GM23338 (cell line): Measurements from ENCODE around the gene PALLD. TPM values are rescaled to one million over a fixed set of nuclear protein-coding genes. Genes with fewer than 3 reads are reported as not detected.

ENCODE experiments used
- ATAC-seq: fragments of 200-7000 bp; cut with Tn5 transposase; 3 replicates; pipeline ENCODE4 v1.9.1; 2020
- DNase-seq: peaks from one replicate; pipeline ENCODE4 v3.0.0-alpha.2; 2015; ENCODE audit warnings: low spot score
- H2AFZ ChIP-seq: fragments of 200-600 bp; sonication (generic); 2 replicates; pipeline ENCODE4 v1.8.0; 2016; ENCODE audit warnings: antibody characterized with exemption, mild to moderate bottlenecking, moderate library complexity
- H3F3A ChIP-seq: fragments of 200-600 bp; sonication (generic); replicated peaks from 2 replicates; pipeline ENCODE4 v1.8.0; 2017; ENCODE audit warnings: antibody characterized with exemption, mixed run types, low read depth
- H3K27ac ChIP-seq: fragments of 200-600 bp; sonication (generic); 2 replicates; pipeline ENCODE4 v1.6.1; 2016; ENCODE audit warnings: low read depth
- H3K27me3 ChIP-seq: fragments of 200-600 bp; sonication (generic); 2 replicates; pipeline ENCODE4 v1.8.0; 2016; ENCODE audit warnings: mild to moderate bottlenecking, mixed run types, moderate library complexity; ENCODE audit not compliant: insufficient read depth
- H3K36me3 ChIP-seq: fragments of 200-600 bp; sonication (generic); 2 replicates; pipeline ENCODE4 v1.8.0; 2016; ENCODE audit warnings: mild to moderate bottlenecking; ENCODE audit not compliant: insufficient read depth
- H3K4me1 ChIP-seq: fragments of 200-600 bp; sonication (generic); 2 replicates; pipeline ENCODE4 v1.8.0; 2016; ENCODE audit warnings: mild to moderate bottlenecking, moderate library complexity; ENCODE audit not compliant: insufficient read depth
- H3K4me2 ChIP-seq: fragments of 200-600 bp; sonication (generic); 2 replicates; pipeline ENCODE4 v1.7.1; 2017; ENCODE audit warnings: mixed run types
- H3K4me3 ChIP-seq: fragments of 200-600 bp; sonication (generic); 2 replicates; pipeline ENCODE4 v1.6.1; 2016; ENCODE audit warnings: mixed run types
- H3K79me2 ChIP-seq: fragments of 200-600 bp; sonication (generic); replicated peaks from 2 replicates; pipeline ENCODE4 v1.8.0; 2017; ENCODE audit warnings: mild to moderate bottlenecking; ENCODE audit not compliant: insufficient read depth
- H3K9me2 ChIP-seq: fragments of 200-600 bp; sonication (generic); 2 replicates; pipeline ENCODE4 v1.8.0; 2017; ENCODE audit not compliant: insufficient read depth
- H4K20me1 ChIP-seq: fragments of 200-600 bp; sonication (generic); replicated peaks from 2 replicates; pipeline ENCODE4 v1.8.0; 2017; ENCODE audit warnings: mild to moderate bottlenecking; ENCODE audit not compliant: insufficient read depth
- H3K27ac Mint-ChIP-seq: 2 replicates; pipeline ENCODE4 v1.8.0; 2020; ENCODE audit warnings: inconsistent platforms, mild to moderate bottlenecking, moderate library complexity, mixed read lengths
- H3K27me3 Mint-ChIP-seq: 3 replicates; pipeline ENCODE4 v1.8.0; 2022; ENCODE audit warnings: low read depth, mild to moderate bottlenecking, moderate library complexity, mixed read lengths, inconsistent platforms; ENCODE audit not compliant: insufficient read depth, poor library complexity
- H3K36me3 Mint-ChIP-seq: 3 replicates; pipeline ENCODE4 v1.8.0; 2021; ENCODE audit warnings: low read depth, mild to moderate bottlenecking, inconsistent platforms, moderate library complexity, mixed read lengths
- H3K4me1 Mint-ChIP-seq: 3 replicates; pipeline ENCODE4 v1.8.0; 2020; ENCODE audit warnings: mild to moderate bottlenecking, inconsistent platforms, mixed read lengths
- H3K4me3 Mint-ChIP-seq: 3 replicates; pipeline ENCODE4 v1.8.0; 2021; ENCODE audit warnings: moderate library complexity, mild to moderate bottlenecking, inconsistent platforms, mixed read lengths
- H3K9me3 Mint-ChIP-seq: 3 replicates; pipeline ENCODE4 v1.8.0; 2020; ENCODE audit warnings: moderate library complexity, mild to moderate bottlenecking, inconsistent platforms, mixed read lengths
- CREB1 ChIP-seq: fragments of 250-450 bp; sonication (Bioruptor Pico); IDR thresholded peaks from 2 replicates; pipeline ENCODE4 v1.5.0; 2020; ENCODE audit warnings: low read depth, mild to moderate bottlenecking, moderate library complexity
- CTCF ChIP-seq, 2 experiments: fragments of 200-600 bp in 1 of 2; sonication (generic) in 1 of 2; conservative IDR thresholded peaks; 2 replicates each; pipeline versions ENCODE4 v1.5.1 to v1.6.1; 2016 to 2017; ENCODE audit warnings: antibody characterized with exemption in 2 of 2, low read depth in 2 of 2, mild to moderate bottlenecking in 2 of 2, moderate library complexity in 1 of 2
- EZH2 ChIP-seq: fragments of 200-600 bp; sonication (generic); IDR thresholded peaks from one replicate; pipeline ENCODE4 v1.8.0; 2017; ENCODE audit warnings: antibody characterized with exemption, mild to moderate bottlenecking, low read depth; ENCODE audit not compliant: unreplicated experiment
- EZH2phosphoT487 ChIP-seq: fragments of 200-600 bp; sonication (generic); IDR thresholded peaks from one replicate; pipeline ENCODE4 v1.8.1; 2018; ENCODE audit warnings: antibody characterized with exemption; ENCODE audit not compliant: unreplicated experiment
- JUNB ChIP-seq: IDR thresholded peaks from one replicate; pipeline ENCODE4 v1.6.1; 2016; ENCODE audit warnings: antibody characterized with exemption; ENCODE audit not compliant: unreplicated experiment
- NANOG ChIP-seq: IDR thresholded peaks from 2 replicates; pipeline ENCODE4 v1.6.1; 2016; ENCODE audit warnings: antibody characterized with exemption, borderline replicate concordance
- POLR2AphosphoS5 ChIP-seq: IDR thresholded peaks from 2 replicates; pipeline ENCODE4 v1.6.1; 2016; ENCODE audit warnings: antibody characterized with exemption, low read depth
- REST ChIP-seq: IDR thresholded peaks from one replicate; pipeline ENCODE4 v1.6.1; 2018; ENCODE audit warnings: antibody characterized with exemption; ENCODE audit not compliant: unreplicated experiment
- STAT1 ChIP-seq: IDR thresholded peaks from one replicate; pipeline ENCODE4 v1.6.1; 2016; ENCODE audit warnings: antibody characterized with exemption; ENCODE audit not compliant: unreplicated experiment
- ZNF114 ChIP-seq: fragments of 250-450 bp; sonication (Bioruptor Pico); IDR thresholded peaks from 2 replicates; pipeline ENCODE4 v1.5.0; 2020; ENCODE audit warnings: mild to moderate bottlenecking, moderate library complexity
- ZNF331 ChIP-seq: fragments of 250-450 bp; sonication (Bioruptor Pico); IDR thresholded peaks from 2 replicates; pipeline ENCODE4 v1.5.0; 2020; ENCODE audit warnings: low read depth, mild to moderate bottlenecking, moderate library complexity
- polyA plus RNA-seq: library from polyadenylated mRNA; unstranded; fragments of >200 nt; fragmentation: Nextera tagmentation; extraction: Ambion mirVana; gene quantifications from 2 replicates; pipeline ENCODE4 v1.2.1, GENCODE V29; 2016
- total RNA-seq: library from RNA; depleted of rRNA; stranded (reverse); fragments of >200 nt; shearing (Covaris generic); gene quantifications from 2 replicates; pipeline ENCODE4 v1.2.3, GENCODE V29; 2014

The PALLD gene
- total and polyA plus RNA-seq, 2 experiments from 2014 or later = 13.1 to 30.2 TPM

- Mint-ChIP-seq H3K4me1 (peaks cover 38% of the 10 kb centered on the region), H3K9me3 (no peaks in the 10 kb centered on the region; the same call in 2 of the 3 replicates), H3K4me3 (no peak overlapping the region), H3K36me3 (no peaks in the 10 kb centered on the region), H3K27ac (no peak overlapping the region), H3K27me3 (peaks cover 7% of the 10 kb centered on the region)
- no peak overlapping the region for H3K4me2 ChIP-seq
- no peaks in the 10 kb centered on the region for H3K79me2 ChIP-seq
- ATAC-seq (no peak), DNase-seq (no peak)
- H3K4me3 ChIP-seq = no peak overlapping the region
- H3K4me1 ChIP-seq = peaks cover 25% of the 10 kb centered on the region
- H4K20me1 ChIP-seq = no peaks in the 10 kb centered on the region
- no peaks in the 10 kb centered on the region for H3K36me3 ChIP-seq
- no peaks in the 10 kb centered on the region for H3F3A ChIP-seq
- H3K27me3 ChIP-seq = no peaks in the 10 kb centered on the region
- no peaks in the 10 kb centered on the region; the same call in 1 of the 2 replicates for H3K9me2 ChIP-seq
- H2AFZ ChIP-seq = no peak overlapping the region
- no peak for TF ChIP-seq REST
- TF ChIP-seq POLR2AphosphoS5 = no peak
- TF ChIP-seq ZNF331 (CRISPR knock-in tag) = no peak
- no peak for TF ChIP-seq JUNB
- TF ChIP-seq STAT1 = no peak
- TF ChIP-seq EZH2 = no peak
- TF ChIP-seq ZNF114 (CRISPR knock-in tag) = no peak
- no peak for TF ChIP-seq NANOG
- TF ChIP-seq CREB1 = no peak
- TF ChIP-seq CTCF (conservative IDR thresholded peaks at IDR 0.05; ENCODE audit: low read depth in 2 of 2) = no peak
- TF ChIP-seq EZH2phosphoT487 = no peak
- H3K27ac ChIP-seq = no peak overlapping the region
These were observed 317.0 kb downstream of the PALLD start for GRCh38 chr4:168813890-168814289.
